ENCODE results near the gene ANKS6.
"Not testable (repeated sequence)": the region's sequence is repeated elsewhere in the genome, so short reads cannot be mapped to it uniquely, and the experiment has no call there.

The ANKS6 gene

GRCh38 chr9:98702835-98703380, 93.4 kb downstream of the ANKS6 start:
- DNase-seq (ENCODE audit: low read depth in 2 of 2) = no peak

- no peak for DNase-seq (ENCODE audit: low read depth in 2 of 2)
These were observed 94.0 kb downstream of the ANKS6 start for GRCh38 chr9:98702340-98702739.

GRCh38 chr9:98701576-98701975, 94.8 kb downstream of the ANKS6 start:
- no peak for DNase-seq (ENCODE audit: low read depth in 2 of 2)

- no peak for DNase-seq (ENCODE audit: low read depth in 2 of 2)
These were observed 95.6 kb downstream of the ANKS6 start for GRCh38 chr9:98700801-98701200.

- no peak for DNase-seq (ENCODE audit: low read depth in 2 of 2)
These were observed 97.5 kb downstream of the ANKS6 start for GRCh38 chr9:98698856-98699255.

- DNase-seq (ENCODE audit: low read depth in 2 of 2) = no peak
These were observed 101.4 kb downstream of the ANKS6 start for GRCh38 chr9:98694943-98695342.

- DNase-seq (ENCODE audit: low read depth in 2 of 2) = no peak
These were observed 104.0 kb downstream of the ANKS6 start for GRCh38 chr9:98692392-98692791.

- no peak for DNase-seq (ENCODE audit: low read depth in 2 of 2)
These were observed 104.5 kb downstream of the ANKS6 start for GRCh38 chr9:98691890-98692289.

- DNase-seq (ENCODE audit: low read depth in 2 of 2) = no peak
These were observed 105.7 kb downstream of the ANKS6 start for GRCh38 chr9:98690686-98691085.

- no peak for DNase-seq (ENCODE audit: low read depth in 2 of 2)
These were observed 107.5 kb downstream of the ANKS6 start for GRCh38 chr9:98688710-98689495.

- no peak for DNase-seq (ENCODE audit: low read depth in 2 of 2)
These were observed 108.4 kb downstream of the ANKS6 start for GRCh38 chr9:98687911-98688310.

GRCh38 chr9:98686961-98687855, 109.1 kb downstream of the ANKS6 start:
- no peak for DNase-seq (ENCODE audit: low read depth in 2 of 2)

GRCh38 chr9:98684816-98685215, 111.5 kb downstream of the ANKS6 start:
- DNase-seq (ENCODE audit: low read depth in 2 of 2) = not testable (repeated sequence)
